GM23338 (cell line): ENCODE measurements around the gene SMIM26. TPM values are rescaled to one million over a fixed set of nuclear protein-coding genes. Genes with fewer than 3 reads are reported as not detected.

ENCODE experiments used
- ATAC-seq: fragments of 200-7000 bp; cut with Tn5 transposase; 3 replicates; pipeline ENCODE4 v1.9.1; 2020
- DNase-seq: peaks from one replicate; pipeline ENCODE4 v3.0.0-alpha.2; 2015; ENCODE audit warnings: low spot score
- H2AFZ ChIP-seq: fragments of 200-600 bp; sonication (generic); 2 replicates; pipeline ENCODE4 v1.8.0; 2016; ENCODE audit warnings: antibody characterized with exemption, mild to moderate bottlenecking, moderate library complexity
- H3F3A ChIP-seq: fragments of 200-600 bp; sonication (generic); replicated peaks from 2 replicates; pipeline ENCODE4 v1.8.0; 2017; ENCODE audit warnings: antibody characterized with exemption, mixed run types, low read depth
- H3K27ac ChIP-seq: fragments of 200-600 bp; sonication (generic); 2 replicates; pipeline ENCODE4 v1.6.1; 2016; ENCODE audit warnings: low read depth
- H3K27me3 ChIP-seq: fragments of 200-600 bp; sonication (generic); 2 replicates; pipeline ENCODE4 v1.8.0; 2016; ENCODE audit warnings: mild to moderate bottlenecking, mixed run types, moderate library complexity; ENCODE audit not compliant: insufficient read depth
- H3K36me3 ChIP-seq: fragments of 200-600 bp; sonication (generic); 2 replicates; pipeline ENCODE4 v1.8.0; 2016; ENCODE audit warnings: mild to moderate bottlenecking; ENCODE audit not compliant: insufficient read depth
- H3K4me1 ChIP-seq: fragments of 200-600 bp; sonication (generic); 2 replicates; pipeline ENCODE4 v1.8.0; 2016; ENCODE audit warnings: mild to moderate bottlenecking, moderate library complexity; ENCODE audit not compliant: insufficient read depth
- H3K4me2 ChIP-seq: fragments of 200-600 bp; sonication (generic); 2 replicates; pipeline ENCODE4 v1.7.1; 2017; ENCODE audit warnings: mixed run types
- H3K4me3 ChIP-seq: fragments of 200-600 bp; sonication (generic); 2 replicates; pipeline ENCODE4 v1.6.1; 2016; ENCODE audit warnings: mixed run types
- H3K79me2 ChIP-seq: fragments of 200-600 bp; sonication (generic); replicated peaks from 2 replicates; pipeline ENCODE4 v1.8.0; 2017; ENCODE audit warnings: mild to moderate bottlenecking; ENCODE audit not compliant: insufficient read depth
- H3K9me2 ChIP-seq: fragments of 200-600 bp; sonication (generic); 2 replicates; pipeline ENCODE4 v1.8.0; 2017; ENCODE audit not compliant: insufficient read depth
- H4K20me1 ChIP-seq: fragments of 200-600 bp; sonication (generic); replicated peaks from 2 replicates; pipeline ENCODE4 v1.8.0; 2017; ENCODE audit warnings: mild to moderate bottlenecking; ENCODE audit not compliant: insufficient read depth
- H3K27ac Mint-ChIP-seq: 2 replicates; pipeline ENCODE4 v1.8.0; 2020; ENCODE audit warnings: inconsistent platforms, mild to moderate bottlenecking, moderate library complexity, mixed read lengths
- H3K27me3 Mint-ChIP-seq: 3 replicates; pipeline ENCODE4 v1.8.0; 2022; ENCODE audit warnings: low read depth, mild to moderate bottlenecking, moderate library complexity, mixed read lengths, inconsistent platforms; ENCODE audit not compliant: insufficient read depth, poor library complexity
- H3K36me3 Mint-ChIP-seq: 3 replicates; pipeline ENCODE4 v1.8.0; 2021; ENCODE audit warnings: low read depth, mild to moderate bottlenecking, inconsistent platforms, moderate library complexity, mixed read lengths
- H3K4me1 Mint-ChIP-seq: 3 replicates; pipeline ENCODE4 v1.8.0; 2020; ENCODE audit warnings: mild to moderate bottlenecking, inconsistent platforms, mixed read lengths
- H3K4me3 Mint-ChIP-seq: 3 replicates; pipeline ENCODE4 v1.8.0; 2021; ENCODE audit warnings: moderate library complexity, mild to moderate bottlenecking, inconsistent platforms, mixed read lengths
- H3K9me3 Mint-ChIP-seq: 3 replicates; pipeline ENCODE4 v1.8.0; 2020; ENCODE audit warnings: moderate library complexity, mild to moderate bottlenecking, inconsistent platforms, mixed read lengths
- ETS1 ChIP-seq: IDR thresholded peaks from 2 replicates; pipeline ENCODE4 v1.6.1; 2016; ENCODE audit warnings: antibody characterized with exemption
- STAT1 ChIP-seq: IDR thresholded peaks from one replicate; pipeline ENCODE4 v1.6.1; 2016; ENCODE audit warnings: antibody characterized with exemption; ENCODE audit not compliant: unreplicated experiment
- ZNF114 ChIP-seq: fragments of 250-450 bp; sonication (Bioruptor Pico); IDR thresholded peaks from 2 replicates; pipeline ENCODE4 v1.5.0; 2020; ENCODE audit warnings: mild to moderate bottlenecking, moderate library complexity
- ZNF331 ChIP-seq: fragments of 250-450 bp; sonication (Bioruptor Pico); IDR thresholded peaks from 2 replicates; pipeline ENCODE4 v1.5.0; 2020; ENCODE audit warnings: low read depth, mild to moderate bottlenecking, moderate library complexity
- ZNF462 ChIP-seq: fragments of 250-450 bp; sonication (Bioruptor Pico); IDR thresholded peaks from 2 replicates; pipeline ENCODE4 v1.5.0; 2020; ENCODE audit warnings: mild to moderate bottlenecking, moderate library complexity
- polyA plus RNA-seq: library from polyadenylated mRNA; unstranded; fragments of >200 nt; fragmentation: Nextera tagmentation; extraction: Ambion mirVana; gene quantifications from 2 replicates; pipeline ENCODE4 v1.2.1, GENCODE V29; 2016
- total RNA-seq: library from RNA; depleted of rRNA; stranded (reverse); fragments of >200 nt; shearing (Covaris generic); gene quantifications from 2 replicates; pipeline ENCODE4 v1.2.3, GENCODE V29; 2014
- TF ChIP-seq, protein P1 (sequence below): IDR thresholded peaks from one replicate; pipeline ENCODE4 v1.6.1; 2018; ENCODE audit warnings: antibody characterized with exemption; ENCODE audit not compliant: unreplicated experiment
- TF ChIP-seq, protein P2 (sequence below), 2 experiments: fragments of 200-600 bp in 1 of 2; sonication (generic) in 1 of 2; conservative IDR thresholded peaks; 2 replicates each; pipeline versions ENCODE4 v1.5.1 to v1.6.1; 2016 to 2017; ENCODE audit warnings: antibody characterized with exemption in 2 of 2, low read depth in 2 of 2, mild to moderate bottlenecking in 2 of 2, moderate library complexity in 1 of 2

Gene SMIM26
- total and polyA plus RNA-seq, 2 experiments from 2014 or later = 94.3 to 308 TPM

DNA sequence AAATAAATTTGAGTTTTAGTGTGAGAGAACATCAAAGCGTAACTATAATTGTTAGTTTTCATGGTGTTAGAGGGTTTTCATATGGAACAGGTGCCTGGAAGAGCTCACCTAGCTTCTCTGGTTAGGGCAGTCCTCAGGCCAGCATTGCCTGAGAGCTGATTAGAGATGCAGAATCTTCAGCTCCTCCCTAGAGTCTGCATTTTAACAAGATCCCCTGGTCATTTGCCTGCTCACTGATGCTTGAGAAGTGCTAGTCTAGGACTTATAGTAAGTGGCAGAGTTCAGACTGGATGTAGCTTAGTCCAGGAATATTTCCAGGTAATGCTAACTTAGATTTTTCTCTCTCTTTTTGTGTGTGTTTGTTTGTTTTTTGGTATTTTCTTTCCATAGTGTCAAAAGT lies 21.7 kb upstream of the SMIM26 start:
- H3K9me3 Mint-ChIP-seq = no peaks in the 10 kb centered on the region
- H3K9me2 ChIP-seq = no peaks in the 10 kb centered on the region
- no peak overlapping the region for H3K27ac ChIP-seq
- no peaks in the 10 kb centered on the region for H3K27me3 ChIP-seq
- DNase-seq (no peak), ATAC-seq (no peak)
- no peak overlapping the region for H3K4me3 Mint-ChIP-seq
- H3K79me2 ChIP-seq = no peaks in the 10 kb centered on the region
- H4K20me1 ChIP-seq = peaks cover 5% of the 10 kb centered on the region; the same call in 1 of the 2 replicates
- H3K27ac Mint-ChIP-seq = no peak overlapping the region
- H3K4me1 ChIP-seq = no peaks in the 10 kb centered on the region
- peaks cover 34% of the 10 kb centered on the region for H3K36me3 ChIP-seq
- TF ChIP-seq ZNF331 (CRISPR knock-in tag) (no peak), ETS1 (no peak)
- H2AFZ ChIP-seq = no peak overlapping the region
- no peaks in the 10 kb centered on the region for H3F3A ChIP-seq
- H3K4me1 Mint-ChIP-seq = no peaks in the 10 kb centered on the region
- no peak overlapping the region for H3K4me3 ChIP-seq
- peaks cover 1% of the 10 kb centered on the region for H3K27me3 Mint-ChIP-seq
- peaks cover 60% of the 10 kb centered on the region for H3K36me3 Mint-ChIP-seq
- H3K4me2 ChIP-seq = no peak overlapping the region

- peaks cover 41% of the 10 kb centered on the region for H3K36me3 ChIP-seq
- H3K27me3 ChIP-seq = no peaks in the 10 kb centered on the region
Measured at GRCh38 chr20:18548465-18548864, 18.8 kb upstream of the SMIM26 start.

More at GRCh38 chr20:18548465-18548864, 18.8 kb upstream of the SMIM26 start:
- Histone ChIP-seq H2AFZ (no peak overlapping the region), H3K4me3 (no peak overlapping the region), H3F3A (no peaks in the 10 kb centered on the region), H3K27ac (no peak overlapping the region), H4K20me1 (peaks cover 5% of the 10 kb centered on the region; the same call in 1 of the 2 replicates), H3K9me2 (no peaks in the 10 kb centered on the region), H3K4me2 (no peak overlapping the region), H3K79me2 (no peaks in the 10 kb centered on the region), H3K4me1 (no peaks in the 10 kb centered on the region)
- H3K4me1 Mint-ChIP-seq = no peaks in the 10 kb centered on the region
- H3K36me3 Mint-ChIP-seq = peaks cover 67% of the 10 kb centered on the region
- H3K9me3 Mint-ChIP-seq = no peaks in the 10 kb centered on the region
- TF ChIP-seq ZNF331 (CRISPR knock-in tag) (no peak), ZNF462 (CRISPR knock-in tag) (no peak), STAT1 (no peak), ZNF114 (CRISPR knock-in tag) (no peak), ETS1 (no peak)
- TF ChIP-seq, protein P1, sequence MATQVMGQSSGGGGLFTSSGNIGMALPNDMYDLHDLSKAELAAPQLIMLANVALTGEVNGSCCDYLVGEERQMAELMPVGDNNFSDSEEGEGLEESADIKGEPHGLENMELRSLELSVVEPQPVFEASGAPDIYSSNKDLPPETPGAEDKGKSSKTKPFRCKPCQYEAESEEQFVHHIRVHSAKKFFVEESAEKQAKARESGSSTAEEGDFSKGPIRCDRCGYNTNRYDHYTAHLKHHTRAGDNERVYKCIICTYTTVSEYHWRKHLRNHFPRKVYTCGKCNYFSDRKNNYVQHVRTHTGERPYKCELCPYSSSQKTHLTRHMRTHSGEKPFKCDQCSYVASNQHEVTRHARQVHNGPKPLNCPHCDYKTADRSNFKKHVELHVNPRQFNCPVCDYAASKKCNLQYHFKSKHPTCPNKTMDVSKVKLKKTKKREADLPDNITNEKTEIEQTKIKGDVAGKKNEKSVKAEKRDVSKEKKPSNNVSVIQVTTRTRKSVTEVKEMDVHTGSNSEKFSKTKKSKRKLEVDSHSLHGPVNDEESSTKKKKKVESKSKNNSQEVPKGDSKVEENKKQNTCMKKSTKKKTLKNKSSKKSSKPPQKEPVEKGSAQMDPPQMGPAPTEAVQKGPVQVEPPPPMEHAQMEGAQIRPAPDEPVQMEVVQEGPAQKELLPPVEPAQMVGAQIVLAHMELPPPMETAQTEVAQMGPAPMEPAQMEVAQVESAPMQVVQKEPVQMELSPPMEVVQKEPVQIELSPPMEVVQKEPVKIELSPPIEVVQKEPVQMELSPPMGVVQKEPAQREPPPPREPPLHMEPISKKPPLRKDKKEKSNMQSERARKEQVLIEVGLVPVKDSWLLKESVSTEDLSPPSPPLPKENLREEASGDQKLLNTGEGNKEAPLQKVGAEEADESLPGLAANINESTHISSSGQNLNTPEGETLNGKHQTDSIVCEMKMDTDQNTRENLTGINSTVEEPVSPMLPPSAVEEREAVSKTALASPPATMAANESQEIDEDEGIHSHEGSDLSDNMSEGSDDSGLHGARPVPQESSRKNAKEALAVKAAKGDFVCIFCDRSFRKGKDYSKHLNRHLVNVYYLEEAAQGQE = no peak
- TF ChIP-seq, protein P2, sequence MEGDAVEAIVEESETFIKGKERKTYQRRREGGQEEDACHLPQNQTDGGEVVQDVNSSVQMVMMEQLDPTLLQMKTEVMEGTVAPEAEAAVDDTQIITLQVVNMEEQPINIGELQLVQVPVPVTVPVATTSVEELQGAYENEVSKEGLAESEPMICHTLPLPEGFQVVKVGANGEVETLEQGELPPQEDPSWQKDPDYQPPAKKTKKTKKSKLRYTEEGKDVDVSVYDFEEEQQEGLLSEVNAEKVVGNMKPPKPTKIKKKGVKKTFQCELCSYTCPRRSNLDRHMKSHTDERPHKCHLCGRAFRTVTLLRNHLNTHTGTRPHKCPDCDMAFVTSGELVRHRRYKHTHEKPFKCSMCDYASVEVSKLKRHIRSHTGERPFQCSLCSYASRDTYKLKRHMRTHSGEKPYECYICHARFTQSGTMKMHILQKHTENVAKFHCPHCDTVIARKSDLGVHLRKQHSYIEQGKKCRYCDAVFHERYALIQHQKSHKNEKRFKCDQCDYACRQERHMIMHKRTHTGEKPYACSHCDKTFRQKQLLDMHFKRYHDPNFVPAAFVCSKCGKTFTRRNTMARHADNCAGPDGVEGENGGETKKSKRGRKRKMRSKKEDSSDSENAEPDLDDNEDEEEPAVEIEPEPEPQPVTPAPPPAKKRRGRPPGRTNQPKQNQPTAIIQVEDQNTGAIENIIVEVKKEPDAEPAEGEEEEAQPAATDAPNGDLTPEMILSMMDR (conservative IDR thresholded peaks at IDR 0.05; ENCODE audit: low read depth in 2 of 2) = no peak
- ATAC-seq (no peak), DNase-seq (no peak)
- H3K27me3 Mint-ChIP-seq = peaks cover 3% of the 10 kb centered on the region
- no peak overlapping the region for H3K4me3 Mint-ChIP-seq
- H3K27ac Mint-ChIP-seq = no peak overlapping the region
